Cardiac muscle cell (in vitro differentiated cells and primary cell): ENCODE measurements around the gene ATP5F1D. TPM values are rescaled to one million over a fixed set of nuclear protein-coding genes. Genes with fewer than 3 reads are reported as not detected.

Source experiments
- DNase-seq, 2 donors: peaks; one replicate each; pipeline versions ENCODE4 v3.0.0 to v3.0.0-alpha.2; 2010 to 2017; ENCODE audit warnings: low read depth in 1 of 2, low spot score in 1 of 2
- H3K27ac ChIP-seq: fragments of 200-600 bp; sonication (generic); 2 replicates; pipeline ENCODE4 v1.5.1; 2016
- H3K27me3 ChIP-seq: fragments of 200-600 bp; sonication (generic); 2 replicates; pipeline ENCODE4 v1.6.0; 2016; ENCODE audit warnings: control low read depth
- H3K36me3 ChIP-seq: fragments of 200-600 bp; sonication (generic); 2 replicates; pipeline ENCODE4 v1.5.1; 2016; ENCODE audit warnings: control low read depth
- H3K4me1 ChIP-seq: fragments of 200-600 bp; sonication (generic); 2 replicates; pipeline ENCODE4 v1.8.1; 2017; ENCODE audit warnings: low read depth, mild to moderate bottlenecking, mixed run types
- H3K4me3 ChIP-seq: fragments of 200-600 bp; sonication (generic); 2 replicates; pipeline ENCODE4 v1.5.1; 2016; ENCODE audit warnings: mild to moderate bottlenecking
- H3K9me3 ChIP-seq: fragments of 200-600 bp; sonication (generic); 2 replicates; pipeline ENCODE4 v1.5.1; 2017; ENCODE audit warnings: low read depth, mild to moderate bottlenecking, control low read depth
- polyA plus RNA-seq: library from polyadenylated mRNA; unstranded; fragments of >200 nt; fragmentation: Nextera tagmentation; extraction: Ambion mirVana; gene quantifications from 2 replicates; pipeline ENCODE4 v1.2.1, GENCODE V29; 2016
- total RNA-seq: library from RNA; depleted of rRNA; stranded (reverse); fragments of >200 nt; gene quantifications from 2 replicates; pipeline ENCODE4 v1.2.3, GENCODE V29; 2016
- TF ChIP-seq, protein P1 (sequence below): IDR thresholded peaks from 2 replicates; pipeline ENCODE4 v1.5.1; 2012; ENCODE audit warnings: low read depth, mild to moderate bottlenecking, low read length

Gene ATP5F1D
- total and polyA plus RNA-seq, 2 experiments from 2014 or later = 188 to 638 TPM

- H3K27me3 ChIP-seq = no peaks in the 10 kb centered on the region
- peaks cover 18% of the 10 kb centered on the region for H3K36me3 ChIP-seq
- peak overlapping the region; percentile 52 for H3K27ac ChIP-seq
- peak; percentile 98 for DNase-seq
- TF ChIP-seq, protein P1, sequence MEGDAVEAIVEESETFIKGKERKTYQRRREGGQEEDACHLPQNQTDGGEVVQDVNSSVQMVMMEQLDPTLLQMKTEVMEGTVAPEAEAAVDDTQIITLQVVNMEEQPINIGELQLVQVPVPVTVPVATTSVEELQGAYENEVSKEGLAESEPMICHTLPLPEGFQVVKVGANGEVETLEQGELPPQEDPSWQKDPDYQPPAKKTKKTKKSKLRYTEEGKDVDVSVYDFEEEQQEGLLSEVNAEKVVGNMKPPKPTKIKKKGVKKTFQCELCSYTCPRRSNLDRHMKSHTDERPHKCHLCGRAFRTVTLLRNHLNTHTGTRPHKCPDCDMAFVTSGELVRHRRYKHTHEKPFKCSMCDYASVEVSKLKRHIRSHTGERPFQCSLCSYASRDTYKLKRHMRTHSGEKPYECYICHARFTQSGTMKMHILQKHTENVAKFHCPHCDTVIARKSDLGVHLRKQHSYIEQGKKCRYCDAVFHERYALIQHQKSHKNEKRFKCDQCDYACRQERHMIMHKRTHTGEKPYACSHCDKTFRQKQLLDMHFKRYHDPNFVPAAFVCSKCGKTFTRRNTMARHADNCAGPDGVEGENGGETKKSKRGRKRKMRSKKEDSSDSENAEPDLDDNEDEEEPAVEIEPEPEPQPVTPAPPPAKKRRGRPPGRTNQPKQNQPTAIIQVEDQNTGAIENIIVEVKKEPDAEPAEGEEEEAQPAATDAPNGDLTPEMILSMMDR = no peak
- peak overlapping the region; percentile 43 for H3K4me3 ChIP-seq
- peaks cover 31% of the 10 kb centered on the region for H3K4me1 ChIP-seq
- no peaks in the 10 kb centered on the region for H3K9me3 ChIP-seq
These were observed 19.4 kb downstream of the ATP5F1D start for GRCh38 chr19:1260749-1261537.

- Histone ChIP-seq H3K4me1 (peaks cover 34% of the 10 kb centered on the region), H3K4me3 (peak overlapping the region; percentile 43), H3K36me3 (peaks cover 15% of the 10 kb centered on the region), H3K27me3 (no peaks in the 10 kb centered on the region), H3K27ac (peak overlapping the region; percentile 52), H3K9me3 (no peaks in the 10 kb centered on the region)
- DNase-seq = no peak
- TF ChIP-seq, protein P1 = peak; percentile 10
These were observed 19.9 kb downstream of the ATP5F1D start for GRCh38 chr19:1261538-1261797.

- peak in 1 of 2 donors; percentile 41 for DNase-seq
- Histone ChIP-seq H3K9me3 (no peaks in the 10 kb centered on the region), H3K27ac (peak overlapping the region; percentile 52), H3K4me3 (peak overlapping the region; percentile 43), H3K4me1 (peaks cover 34% of the 10 kb centered on the region), H3K27me3 (no peaks in the 10 kb centered on the region), H3K36me3 (peaks cover 9% of the 10 kb centered on the region)
- TF ChIP-seq, protein P1 = peak; percentile 1
These were observed 20.5 kb downstream of the ATP5F1D start for GRCh38 chr19:1261798-1262622.

DNA sequence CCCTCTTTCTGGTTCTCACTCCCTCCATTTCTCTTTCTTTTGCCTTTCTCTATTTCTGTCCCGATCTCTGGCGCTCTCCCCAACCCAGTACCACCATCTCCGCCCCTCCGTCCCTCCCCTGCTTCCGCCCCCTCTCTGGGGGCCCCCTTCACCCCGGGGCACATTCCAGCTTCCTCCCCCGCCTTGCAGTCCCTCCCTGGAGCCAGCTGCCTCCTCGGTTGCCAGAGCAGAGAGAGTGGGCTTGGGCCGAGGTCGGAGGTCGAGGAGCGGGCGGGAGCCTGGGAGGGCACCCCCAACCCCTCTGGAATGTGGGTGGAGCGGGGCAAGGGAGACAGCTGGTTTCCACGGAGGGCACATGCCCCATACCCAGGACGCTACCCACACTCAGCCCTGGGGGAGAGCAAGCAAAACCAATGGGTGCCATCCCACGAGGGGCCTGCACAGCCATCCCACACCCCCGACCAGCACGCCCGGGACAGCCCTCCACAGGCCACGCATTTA is 21.1 kb downstream of the ATP5F1D start:
- Histone ChIP-seq H3K9me3 (no peaks in the 10 kb centered on the region), H3K4me3 (no peak overlapping the region), H3K27ac (peak overlapping the region; percentile 52), H3K36me3 (peaks cover 5% of the 10 kb centered on the region), H3K4me1 (peaks cover 40% of the 10 kb centered on the region), H3K27me3 (no peaks in the 10 kb centered on the region)
- DNase-seq = no peak
- TF ChIP-seq, protein P1 = no peak

GRCh38 chr19:1263188-1263587 is 21.6 kb downstream of the ATP5F1D start:
- Histone ChIP-seq H3K9me3 (no peaks in the 10 kb centered on the region), H3K27ac (peak overlapping the region; percentile 52), H3K27me3 (no peaks in the 10 kb centered on the region), H3K4me1 (peaks cover 46% of the 10 kb centered on the region), H3K4me3 (no peak overlapping the region), H3K36me3 (peaks cover under 1% of the 10 kb centered on the region)
- TF ChIP-seq, protein P1 = no peak
- no peak for DNase-seq
